Prostate gland (tissue), 2 donors: Measurements from ENCODE around the gene RWDD3. TPM values are rescaled to one million over a fixed set of nuclear protein-coding genes. Genes with fewer than 3 reads are reported as not detected.

Experiments
- DNase-seq: peaks from one replicate; pipeline ENCODE4 v3.0.0-alpha.2; 2019; ENCODE audit warnings: low spot score
- H3K27ac ChIP-seq, 2 donors: fragments of 200-600 bp; sonication (generic); 2 replicates each; pipeline ENCODE4 v1.5.1; 2017 to 2019
- H3K27me3 ChIP-seq: fragments of 200-600 bp; sonication (generic); replicated peaks from 2 replicates; pipeline ENCODE4 v1.5.1; 2019; ENCODE audit not compliant: insufficient read depth
- H3K36me3 ChIP-seq, 2 donors: fragments of 200-600 bp; sonication (generic); 1 replicate in 1 of 2; 2 replicates in 1 of 2; pipeline versions ENCODE4 v1.5.1 to v1.8.1; 2017 to 2019
- H3K4me1 ChIP-seq: fragments of 200-600 bp; sonication (generic); replicated peaks from 2 replicates; pipeline ENCODE4 v1.5.1; 2019
- H3K4me3 ChIP-seq, 2 donors: fragments of 200-600 bp; sonication (generic); 2 replicates each; pipeline ENCODE4 v1.5.1; 2017 to 2019
- H3K9me3 ChIP-seq: fragments of 200-600 bp; sonication (generic); 2 replicates; pipeline ENCODE4 v1.5.1; 2017
- POLR2A ChIP-seq: fragments of 450-650 bp; IDR thresholded peaks from one replicate; pipeline ENCODE4 v1.6.1; 2016; ENCODE audit warnings: antibody characterized with exemption, mild to moderate bottlenecking
- POLR2AphosphoS5 ChIP-seq: sonication (generic); formaldehyde crosslinking; IDR thresholded peaks from one replicate; pipeline ENCODE4 v1.6.1; 2017; ENCODE audit warnings: antibody characterized with exemption
- WGBS: methylation state at CpG from one replicate; pipeline ENCODE4 v1.1.5; 2018; 5-methylcytosine and 5-hydroxymethylcytosine counted together
- intact Hi-C: fragments of 100-400 bp; cut with DNase I; formaldehyde crosslinking; loops from one replicate; pipeline ENCODE4 v1.14.2; 2022
- total RNA-seq, 2 donors: library from RNA; depleted of rRNA; stranded (reverse); fragments of >200 nt; gene quantifications; one replicate each; pipeline ENCODE4 v1.1.0, GENCODE V29; 2016
- TF ChIP-seq, protein P1 (sequence below), 4 experiments: fragments of 200-600 bp in 2 of 4; fragments of 450-650 bp in 2 of 4; sonication (generic) in 2 of 4; IDR thresholded peaks; 1 replicate in 3 of 4; 2 replicates in 1 of 4; pipeline ENCODE4 v1.5.1; 2016 to 2019; ENCODE audit warnings: antibody characterized with exemption in 4 of 4, mild to moderate bottlenecking in 2 of 4, moderate library complexity in 2 of 4

The RWDD3 gene
- total RNA-seq, 2 donors from 2014 or later, result 12.8 to 14.4 TPM

DNA sequence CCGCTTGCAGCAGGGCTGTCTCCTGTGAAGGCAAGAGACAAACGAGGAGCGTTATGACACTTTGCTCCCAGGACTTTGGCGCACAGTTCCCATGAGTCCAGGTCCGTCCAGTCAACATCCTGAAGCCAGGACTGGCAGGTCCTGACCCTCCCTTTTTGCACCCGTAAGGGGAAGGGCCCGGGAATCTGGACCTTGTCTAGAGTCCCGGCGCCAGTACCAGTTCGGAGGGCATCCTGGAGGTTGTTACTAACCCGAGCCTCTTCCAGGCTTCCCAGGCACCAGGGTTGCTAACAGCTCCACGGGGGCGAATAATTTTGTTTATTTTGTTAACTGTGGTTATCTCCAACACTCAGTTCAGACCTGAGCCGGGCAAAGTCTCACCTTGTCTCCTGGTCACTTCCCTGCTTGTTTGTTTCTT lies 682 bp upstream of the RWDD3 start:
- Histone ChIP-seq H3K4me1 (peaks cover 3% of the 10 kb centered on the region), H3K36me3 (no peaks in the 10 kb centered on the region), H3K9me3 (no peaks in the 10 kb centered on the region), H3K27ac (peak overlapping the region; percentile 84 to 85), H3K4me3 (peak overlapping the region; percentile 73 to 85), H3K27me3 (no peaks in the 10 kb centered on the region)
- 6% methylated on average over 14 of the region's 14 CpGs for WGBS
- intact Hi-C loops, result loop anchor here (2.0 to 5.0 kb wide), 2 partner anchors 117 to 381 kb away; partner anchors contain the start of gene TLCD4
- DNase-seq, result peak; percentile 10
- TF ChIP-seq POLR2AphosphoS5 (no peak), POLR2A (no peak)
- TF ChIP-seq, protein P1, sequence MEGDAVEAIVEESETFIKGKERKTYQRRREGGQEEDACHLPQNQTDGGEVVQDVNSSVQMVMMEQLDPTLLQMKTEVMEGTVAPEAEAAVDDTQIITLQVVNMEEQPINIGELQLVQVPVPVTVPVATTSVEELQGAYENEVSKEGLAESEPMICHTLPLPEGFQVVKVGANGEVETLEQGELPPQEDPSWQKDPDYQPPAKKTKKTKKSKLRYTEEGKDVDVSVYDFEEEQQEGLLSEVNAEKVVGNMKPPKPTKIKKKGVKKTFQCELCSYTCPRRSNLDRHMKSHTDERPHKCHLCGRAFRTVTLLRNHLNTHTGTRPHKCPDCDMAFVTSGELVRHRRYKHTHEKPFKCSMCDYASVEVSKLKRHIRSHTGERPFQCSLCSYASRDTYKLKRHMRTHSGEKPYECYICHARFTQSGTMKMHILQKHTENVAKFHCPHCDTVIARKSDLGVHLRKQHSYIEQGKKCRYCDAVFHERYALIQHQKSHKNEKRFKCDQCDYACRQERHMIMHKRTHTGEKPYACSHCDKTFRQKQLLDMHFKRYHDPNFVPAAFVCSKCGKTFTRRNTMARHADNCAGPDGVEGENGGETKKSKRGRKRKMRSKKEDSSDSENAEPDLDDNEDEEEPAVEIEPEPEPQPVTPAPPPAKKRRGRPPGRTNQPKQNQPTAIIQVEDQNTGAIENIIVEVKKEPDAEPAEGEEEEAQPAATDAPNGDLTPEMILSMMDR (IDR thresholded peaks at IDR 0.05), result no peak

DNA sequence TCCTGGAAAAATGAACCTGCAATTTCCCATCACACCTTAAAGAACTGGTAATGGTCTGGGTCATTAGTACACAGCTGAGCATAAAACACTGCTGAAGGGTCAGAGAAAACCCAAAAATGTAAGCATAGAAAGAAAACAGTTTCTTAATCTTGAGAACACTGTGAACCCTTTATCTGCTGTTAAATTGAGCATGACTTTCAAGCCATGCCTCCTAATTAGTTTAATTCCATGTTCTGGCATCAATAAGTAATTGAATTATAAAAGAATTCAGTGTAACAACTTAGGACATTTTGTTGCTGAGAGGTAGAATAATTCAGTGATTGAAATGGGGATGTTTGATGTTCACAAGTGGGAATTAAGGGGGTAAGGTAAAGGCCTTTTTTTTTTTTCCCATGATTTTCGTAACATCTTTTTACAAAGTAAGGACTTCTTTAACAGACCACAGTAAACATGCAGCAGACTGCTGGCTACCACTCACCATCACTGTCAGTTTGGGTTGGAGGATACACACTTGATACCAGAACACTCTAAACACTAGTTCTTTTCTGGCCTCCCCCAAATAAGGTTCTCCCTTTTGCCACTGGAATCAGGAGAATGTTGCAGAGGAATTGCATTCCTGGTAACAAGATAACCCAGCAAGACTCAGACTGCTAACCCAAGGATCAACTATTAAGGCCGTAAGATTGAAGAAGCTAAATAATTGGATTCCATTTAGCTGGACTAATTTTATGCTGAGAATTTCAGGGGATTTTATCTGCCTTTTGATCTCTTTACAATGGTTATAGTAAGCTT lies 3.0 kb downstream of the RWDD3 start:
- Histone ChIP-seq H3K27ac (no peak overlapping the region), H3K4me3 (no peak overlapping the region), H3K27me3 (no peaks in the 10 kb centered on the region), H3K9me3 (no peaks in the 10 kb centered on the region), H3K36me3 (no peaks in the 10 kb centered on the region), H3K4me1 (peaks cover 3% of the 10 kb centered on the region)
- no peak for DNase-seq
- intact Hi-C loops, result no loop called here
- WGBS, result 88% methylated on average over 2 of the region's 2 CpGs
- no peak for TF ChIP-seq POLR2AphosphoS5
- TF ChIP-seq, protein P1 (IDR thresholded peaks at IDR 0.05), result no peak
- TF ChIP-seq POLR2A, result no peak

DNA sequence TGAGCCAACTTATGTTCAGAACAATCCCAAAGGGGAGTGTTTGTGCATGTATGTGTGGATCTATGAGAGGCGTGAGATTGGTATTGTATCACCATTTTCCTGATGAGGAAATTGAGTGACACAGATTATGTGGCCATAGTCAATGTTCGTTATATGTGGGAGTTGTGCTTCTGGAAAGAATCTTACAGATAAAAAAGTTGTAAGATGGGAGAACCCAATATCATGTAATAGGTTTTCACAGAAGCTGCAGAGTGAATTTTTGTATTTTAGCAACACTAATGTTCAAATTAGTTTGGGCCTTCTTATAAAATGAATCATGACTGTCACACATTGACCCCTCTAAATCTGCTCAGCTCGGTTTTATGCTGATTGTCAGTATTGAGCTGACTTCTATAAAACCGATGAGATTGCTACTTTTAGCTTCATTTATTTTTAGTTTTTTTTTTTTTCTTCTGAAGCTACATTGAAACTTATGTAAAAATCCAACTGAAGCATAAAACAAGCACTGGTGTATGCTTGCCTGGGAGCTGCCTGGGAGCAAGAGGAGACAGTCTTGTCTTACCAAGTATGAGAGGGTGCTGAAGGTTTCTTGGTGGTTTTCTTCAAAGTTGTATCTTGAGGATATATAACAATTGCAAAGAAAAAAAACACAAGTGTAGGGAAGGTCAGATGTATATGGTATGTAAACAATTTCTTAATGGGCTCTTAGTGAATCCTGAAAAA lies 4.1 kb downstream of the RWDD3 start:
- DNase-seq, result no peak
- H3K36me3 ChIP-seq, result no peaks in the 10 kb centered on the region
- no peaks in the 10 kb centered on the region for H3K27me3 ChIP-seq
- H3K9me3 ChIP-seq, result no peaks in the 10 kb centered on the region
- 60% methylated on average over 4 of the region's 4 CpGs for WGBS
- no peak overlapping the region for H3K4me3 ChIP-seq
- intact Hi-C loops, result no loop called here
- no peak overlapping the region for H3K27ac ChIP-seq
- peaks cover 2% of the 10 kb centered on the region for H3K4me1 ChIP-seq
- no peak for TF ChIP-seq POLR2AphosphoS5
- TF ChIP-seq POLR2A, result no peak
- TF ChIP-seq, protein P1 (IDR thresholded peaks at IDR 0.05), result no peak

DNA sequence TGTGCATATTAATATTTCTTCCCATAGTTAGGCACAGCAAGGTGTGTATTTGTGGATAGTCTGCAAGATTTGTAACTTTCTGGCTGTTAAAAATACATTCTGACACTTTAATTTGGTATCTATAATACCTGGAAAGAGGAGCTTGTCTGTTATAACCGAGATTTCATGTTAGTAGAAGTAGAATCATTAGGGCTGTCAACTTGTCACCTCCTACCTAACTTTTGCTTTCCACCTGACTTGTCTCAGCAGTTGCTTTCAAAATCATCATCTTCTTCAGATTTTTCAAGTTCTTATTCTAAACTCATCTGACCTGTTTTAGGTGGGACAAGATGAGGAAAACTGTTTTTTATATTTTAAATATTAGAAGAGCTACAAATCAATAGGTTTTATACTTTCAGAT lies 11.0 kb downstream of the RWDD3 start:
- TF ChIP-seq POLR2AphosphoS5, result no peak
- no peak for TF ChIP-seq POLR2A
- TF ChIP-seq, protein P1 (IDR thresholded peaks at IDR 0.05), result no peak
- Histone ChIP-seq H3K9me3 (no peaks in the 10 kb centered on the region), H3K36me3 (no peaks in the 10 kb centered on the region), H3K4me1 (no peaks in the 10 kb centered on the region), H3K27me3 (no peaks in the 10 kb centered on the region), H3K27ac (no peak overlapping the region), H3K4me3 (no peak overlapping the region)
- WGBS, result 42% methylated on average over 1 of the region's 1 CpG
- intact Hi-C loops, result no loop called here
- no peak for DNase-seq
